Natural killer cell (primary cell): ENCODE measurements around the gene PKD2. TPM values are rescaled to one million over a fixed set of nuclear protein-coding genes. Genes with fewer than 3 reads are reported as not detected.

Source experiments
- ATAC-seq, 3 donors: fragments of 150-1000 bp in 2 of 3; fragments of 200-7000 bp in 1 of 3; cut with Tn5 transposase; 1 replicate in 1 of 3; 2 replicates in 2 of 3; pipeline ENCODE4 v1.10.0; 2021; ENCODE audit warnings: mild to moderate bottlenecking in 2 of 3, moderate library complexity in 2 of 3
- DNase-seq, 2 donors: peaks; one replicate each; pipeline versions ENCODE4 v3.0.0 to v3.0.0-alpha.2; 2013 to 2021; ENCODE audit warnings: mixed read lengths in 1 of 2
- H3K27ac ChIP-seq: one replicate; pipeline ENCODE4 v1.5.1; 2013; ENCODE audit warnings: mild to moderate bottlenecking, low read length
- H3K27me3 ChIP-seq: one replicate; pipeline ENCODE4 v1.6.1; 2013; ENCODE audit warnings: low read length; ENCODE audit not compliant: control insufficient read depth, insufficient read depth
- H3K36me3 ChIP-seq: one replicate; pipeline ENCODE4 v1.6.1; 2013; ENCODE audit warnings: low read length; ENCODE audit not compliant: control insufficient read depth, insufficient read depth
- H3K4me1 ChIP-seq: one replicate; pipeline ENCODE4 v1.6.1; 2013; ENCODE audit warnings: low read length; ENCODE audit not compliant: control insufficient read depth, insufficient read depth
- H3K4me3 ChIP-seq: one replicate; pipeline ENCODE4 v1.5.1; 2013; ENCODE audit warnings: low read length
- H3K9me3 ChIP-seq: one replicate; pipeline ENCODE4 v1.6.1; 2013; ENCODE audit warnings: low read length; ENCODE audit not compliant: control insufficient read depth, insufficient read depth
- H3K27ac Mint-ChIP-seq, 2 donors: one replicate each; pipeline ENCODE4 v1.8.0; 2022; ENCODE audit warnings: mild to moderate bottlenecking in 2 of 2, mixed read lengths in 2 of 2, moderate library complexity in 1 of 2
- H3K27me3 Mint-ChIP-seq, 2 donors: one replicate each; pipeline ENCODE4 v1.8.0; 2022; ENCODE audit warnings: low read depth in 2 of 2, mixed read lengths in 2 of 2
- H3K36me3 Mint-ChIP-seq: one replicate; pipeline ENCODE4 v1.8.0; 2022; ENCODE audit warnings: mixed read lengths
- H3K4me1 Mint-ChIP-seq, 2 donors: one replicate each; pipeline ENCODE4 v1.8.0; 2022; ENCODE audit warnings: mixed read lengths in 2 of 2
- H3K4me3 Mint-ChIP-seq: one replicate; pipeline ENCODE4 v1.8.0; 2022; ENCODE audit warnings: mild to moderate bottlenecking, moderate library complexity, mixed read lengths
- H3K9me3 Mint-ChIP-seq, 2 donors: one replicate each; pipeline ENCODE4 v1.8.0; 2022; ENCODE audit warnings: mixed read lengths in 2 of 2
- WGBS: methylation state at CpG from one replicate; pipeline ENCODE4 v1.1.7; 2013; ENCODE audit warnings: missing lambda C conversion rate; ENCODE audit not compliant: insufficient coverage; 5-methylcytosine and 5-hydroxymethylcytosine counted together
- intact Hi-C: fragments of 100-400 bp; cut with micrococcal nuclease; formaldehyde crosslinking; loops from one replicate; pipeline ENCODE4 v1.14.2; 2022
- total RNA-seq, 4 donors: library from RNA; stranded (reverse); fragments of 120-200 nt in 1 of 4; gene quantifications; one replicate each; pipeline versions ENCODE4 v1.2.3 to v1.2.4, GENCODE V29; 2013 to 2022
- TF ChIP-seq, protein P1 (sequence below): fragments of 200-600 bp; IDR thresholded peaks from one replicate; pipeline ENCODE4 v1.8.0; 2022; ENCODE audit warnings: antibody characterized with exemption

Gene PKD2
- total RNA-seq, 3 donors from 2014 or later (not counting 1 experiment from before 2014, with no cell fraction given), result 6.7 to 9.7 (median 7.8) TPM

DNA sequence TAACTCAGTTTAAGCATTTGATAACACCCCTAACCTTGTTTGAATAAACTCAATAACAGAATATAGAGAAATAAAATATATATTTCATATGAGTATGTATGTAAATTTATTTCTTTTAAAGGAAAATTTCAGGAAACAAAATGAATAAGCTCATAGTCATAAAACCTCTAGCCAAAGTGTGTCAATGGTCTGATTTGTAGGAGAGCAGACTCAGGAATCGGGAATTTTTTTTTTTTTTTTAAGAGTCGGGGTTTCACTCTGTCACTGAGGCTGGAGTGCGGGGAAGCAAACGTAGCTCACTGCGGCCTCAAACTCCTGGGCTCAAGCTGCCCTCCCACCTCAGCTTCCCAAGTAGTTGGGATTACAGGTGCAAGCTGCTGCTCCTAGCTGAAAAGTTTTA, 2.4 kb downstream of the PKD2 start:
- ATAC-seq (no peak), DNase-seq (no peak)
- H3K36me3 ChIP-seq, result no peaks in the 10 kb centered on the region
- H3K4me3 ChIP-seq, result no peak overlapping the region
- no peak overlapping the region for H3K27ac ChIP-seq
- Mint-ChIP-seq H3K9me3 (no peaks in the 10 kb centered on the region), H3K4me3 (no peak overlapping the region), H3K27ac (no peak overlapping the region), H3K4me1 (peaks cover 33 to 39% of the 10 kb centered on the region in 2 donors), H3K36me3 (no peaks in the 10 kb centered on the region), H3K27me3 (no peaks in the 10 kb centered on the region)
- peaks cover 8% of the 10 kb centered on the region for H3K4me1 ChIP-seq
- WGBS, result 87% methylated on average over 5 of the region's 5 CpGs
- intact Hi-C loops, result no loop called here
- TF ChIP-seq, protein P1, sequence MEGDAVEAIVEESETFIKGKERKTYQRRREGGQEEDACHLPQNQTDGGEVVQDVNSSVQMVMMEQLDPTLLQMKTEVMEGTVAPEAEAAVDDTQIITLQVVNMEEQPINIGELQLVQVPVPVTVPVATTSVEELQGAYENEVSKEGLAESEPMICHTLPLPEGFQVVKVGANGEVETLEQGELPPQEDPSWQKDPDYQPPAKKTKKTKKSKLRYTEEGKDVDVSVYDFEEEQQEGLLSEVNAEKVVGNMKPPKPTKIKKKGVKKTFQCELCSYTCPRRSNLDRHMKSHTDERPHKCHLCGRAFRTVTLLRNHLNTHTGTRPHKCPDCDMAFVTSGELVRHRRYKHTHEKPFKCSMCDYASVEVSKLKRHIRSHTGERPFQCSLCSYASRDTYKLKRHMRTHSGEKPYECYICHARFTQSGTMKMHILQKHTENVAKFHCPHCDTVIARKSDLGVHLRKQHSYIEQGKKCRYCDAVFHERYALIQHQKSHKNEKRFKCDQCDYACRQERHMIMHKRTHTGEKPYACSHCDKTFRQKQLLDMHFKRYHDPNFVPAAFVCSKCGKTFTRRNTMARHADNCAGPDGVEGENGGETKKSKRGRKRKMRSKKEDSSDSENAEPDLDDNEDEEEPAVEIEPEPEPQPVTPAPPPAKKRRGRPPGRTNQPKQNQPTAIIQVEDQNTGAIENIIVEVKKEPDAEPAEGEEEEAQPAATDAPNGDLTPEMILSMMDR, result no peak
- H3K9me3 ChIP-seq, result no peaks in the 10 kb centered on the region
- H3K27me3 ChIP-seq, result no peaks in the 10 kb centered on the region

DNA sequence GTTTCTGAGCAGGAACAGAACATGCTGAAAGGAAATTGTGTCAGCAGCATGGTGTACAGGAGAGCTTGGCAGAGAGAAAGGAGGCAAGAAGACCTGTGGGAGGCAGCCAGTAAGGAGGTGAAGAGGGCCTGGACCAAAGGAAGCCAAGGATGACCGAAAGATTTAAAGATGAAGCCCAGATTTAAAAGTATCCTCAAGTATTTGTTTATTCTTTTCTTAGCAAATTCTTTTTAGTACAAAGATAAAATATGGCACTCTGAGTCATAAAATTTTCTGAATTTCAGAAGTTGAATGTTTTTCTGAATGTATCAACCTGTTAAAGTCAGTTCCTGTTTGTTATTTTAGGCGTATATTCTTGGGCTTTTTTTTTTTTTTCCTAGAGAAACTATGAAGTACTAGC, 3.5 kb downstream of the PKD2 start:
- no peaks in the 10 kb centered on the region for H3K36me3 ChIP-seq
- ATAC-seq (no peak), DNase-seq (no peak)
- no peaks in the 10 kb centered on the region for H3K36me3 Mint-ChIP-seq
- no peaks in the 10 kb centered on the region for H3K9me3 Mint-ChIP-seq
- 80% methylated on average over 1 of the region's 2 CpGs for WGBS
- H3K9me3 ChIP-seq, result no peaks in the 10 kb centered on the region
- peaks cover 8% of the 10 kb centered on the region for H3K4me1 ChIP-seq
- peaks cover 33 to 39% of the 10 kb centered on the region in 2 donors for H3K4me1 Mint-ChIP-seq
- no peak overlapping the region for H3K4me3 Mint-ChIP-seq
- intact Hi-C loops, result no loop called here
- H3K27ac ChIP-seq, result no peak overlapping the region
- TF ChIP-seq, protein P1, result no peak
- H3K27ac Mint-ChIP-seq, result no peak overlapping the region
- H3K27me3 ChIP-seq, result no peaks in the 10 kb centered on the region
- H3K27me3 Mint-ChIP-seq, result no peaks in the 10 kb centered on the region
- H3K4me3 ChIP-seq, result no peak overlapping the region

- Histone ChIP-seq H3K27ac (no peak overlapping the region), H3K36me3 (no peaks in the 10 kb centered on the region), H3K4me1 (peaks cover 2% of the 10 kb centered on the region), H3K4me3 (no peak overlapping the region), H3K9me3 (no peaks in the 10 kb centered on the region), H3K27me3 (no peaks in the 10 kb centered on the region)
- Mint-ChIP-seq H3K4me3 (no peak overlapping the region), H3K9me3 (no peaks in the 10 kb centered on the region), H3K27me3 (no peaks in the 10 kb centered on the region), H3K27ac (no peak overlapping the region), H3K36me3 (no peaks in the 10 kb centered on the region), H3K4me1 (peaks cover 24 to 30% of the 10 kb centered on the region in 2 donors)
- no peak for ATAC-seq
- intact Hi-C loops, result no loop called here
- TF ChIP-seq, protein P1, result no peak
- WGBS, result 50% methylated on average over 1 of the region's 3 CpGs
- no peak for DNase-seq
Measured at GRCh38 chr4:88012647-88013046, 5.2 kb downstream of the PKD2 start.

- TF ChIP-seq, protein P1, result no peak
- Mint-ChIP-seq H3K27ac (no peak overlapping the region), H3K27me3 (no peaks in the 10 kb centered on the region), H3K9me3 (no peaks in the 10 kb centered on the region), H3K4me3 (no peak overlapping the region), H3K36me3 (no peaks in the 10 kb centered on the region), H3K4me1 (peaks cover 22 to 28% of the 10 kb centered on the region in 2 donors)
- Histone ChIP-seq H3K9me3 (no peaks in the 10 kb centered on the region), H3K4me3 (no peak overlapping the region), H3K27ac (no peak overlapping the region), H3K27me3 (no peaks in the 10 kb centered on the region), H3K4me1 (no peaks in the 10 kb centered on the region), H3K36me3 (no peaks in the 10 kb centered on the region)
- intact Hi-C loops, result no loop called here
- no peak for ATAC-seq
- 100% methylated on average over 3 of the region's 3 CpGs for WGBS
- DNase-seq, result no peak
Measured at GRCh38 chr4:88014386-88014905, 7.0 kb downstream of the PKD2 start.
